ENCODE data around the gene ANP32E.
A peak's percentile ranks its signal among the peaks of the same experiment; 100 is the strongest.
"Not testable (repeated sequence)": the region's sequence is repeated elsewhere in the genome, so short reads cannot be mapped to it uniquely, and the experiment has no call there.

ANP32E gene

DNA sequence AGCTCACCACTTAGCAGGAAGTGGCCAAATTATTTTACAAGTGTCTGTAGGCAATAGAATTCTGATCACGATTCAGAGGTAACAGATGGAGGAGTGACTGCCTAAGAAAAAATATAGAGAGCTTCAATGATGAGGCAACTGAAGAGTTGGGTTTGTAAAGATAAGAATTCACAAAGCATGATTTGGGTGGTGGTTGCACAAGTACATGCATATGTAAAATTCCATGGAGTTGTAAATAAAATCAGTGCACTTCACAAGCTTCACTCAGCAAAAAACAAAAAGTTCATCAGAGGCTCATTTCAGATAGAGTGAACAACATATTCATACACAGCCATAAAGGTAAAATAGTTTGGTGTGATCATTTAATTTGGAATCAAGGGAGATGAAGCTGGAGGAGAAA lies 10.9 kb downstream of the ANP32E start:
- POLR2A ChIA-PET: interaction anchor here (0.6 kb wide), 1 partner anchor 427 kb away, joined by 3 read pairs; no protein-coding TSS in a partner anchor

DNA sequence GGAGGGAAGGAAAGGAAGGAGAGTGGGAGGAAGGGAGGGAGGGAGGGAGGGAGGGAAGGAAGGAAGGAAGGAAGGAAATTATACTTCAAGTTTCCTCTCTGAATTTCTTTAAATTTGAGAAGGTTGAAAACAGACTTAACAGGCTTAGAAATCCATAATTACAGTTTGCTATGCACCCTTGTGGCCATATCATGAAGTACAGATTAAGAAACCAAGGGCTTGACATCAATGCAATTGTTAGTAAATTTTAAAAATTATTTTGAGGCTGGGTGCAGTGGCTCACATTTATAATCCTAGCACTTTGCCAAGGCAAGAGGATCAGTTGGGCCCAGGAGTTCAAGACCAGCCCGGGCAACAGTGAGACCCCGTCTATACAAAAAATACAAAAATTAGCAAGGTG lies 14.4 kb downstream of the ANP32E start:
- ChIA-PET CTCF (no interaction called here), POLR2A (no interaction called here)
- H3K36me3 ChIP-seq (ENCODE audit: control insufficient read depth in 2 of 2, insufficient read depth in 1 of 2, low read length in 2 of 2): peaks cover 55% of the 10 kb centered on the region in 2 experiments

More for the DNA sequence above, 10.9 kb downstream of the ANP32E start:
- TF ChIP-seq ZNF654 (tag by site-specific recombination; IDR thresholded peaks at IDR 0.05; ENCODE audit: low read depth): no peak
- TF ChIP-seq ZNF350 (tag by site-specific recombination; IDR thresholded peaks at IDR 0.05): no peak
- TF ChIP-seq ZNF677 (tag by site-specific recombination; IDR thresholded peaks at IDR 0.05): no peak
- TF ChIP-seq ZEB2 (tag by site-specific recombination; IDR thresholded peaks at IDR 0.05): no peak
- TF ChIP-seq AEBP2 (tag by site-specific recombination; IDR thresholded peaks at IDR 0.05; ENCODE audit: borderline replicate concordance): no peak
- TF ChIP-seq SP7 (tag by site-specific recombination; IDR thresholded peaks at IDR 0.05): no peak
- no peak for TF ChIP-seq MYNN (tag by site-specific recombination; IDR thresholded peaks at IDR 0.05; ENCODE audit: borderline replicate concordance)
- TF ChIP-seq ZNF138 (tag by site-specific recombination; IDR thresholded peaks at IDR 0.05; ENCODE audit: borderline replicate concordance): no peak
- no peak for TF ChIP-seq ZNF501 (tag by site-specific recombination; IDR thresholded peaks at IDR 0.05)
- no peak for TF ChIP-seq PRDM1 (tag by site-specific recombination; IDR thresholded peaks at IDR 0.05)
- TF ChIP-seq ZFP3 (tag by site-specific recombination; IDR thresholded peaks at IDR 0.05; ENCODE audit: low read depth): no peak
- no peak for TF ChIP-seq ZNF394 (tag by site-specific recombination; IDR thresholded peaks at IDR 0.05; ENCODE audit: borderline replicate concordance)
- TF ChIP-seq ZNF211 (tag by site-specific recombination; IDR thresholded peaks at IDR 0.05; ENCODE audit: low read depth): no peak
- no peak for TF ChIP-seq OVOL3 (tag by site-specific recombination; IDR thresholded peaks at IDR 0.05)
- no peak for TF ChIP-seq ZNF549 (tag by site-specific recombination; IDR thresholded peaks at IDR 0.05)
- no peak for TF ChIP-seq KLF9 (tag by site-specific recombination; IDR thresholded peaks at IDR 0.05; ENCODE audit: low read depth)
- TF ChIP-seq KLF10 (tag by site-specific recombination; IDR thresholded peaks at IDR 0.05): no peak
- no peak for TF ChIP-seq SCRT2 (tag by site-specific recombination; IDR thresholded peaks at IDR 0.05)
- H3K36me3 ChIP-seq (ENCODE audit: control insufficient read depth in 2 of 2, insufficient read depth in 1 of 2, low read length in 2 of 2): peaks cover 81 to 82% of the 10 kb centered on the region in 2 experiments
- no peak overlapping the region for H3K27ac ChIP-seq (ENCODE audit: extremely low read depth, low read depth, low read length)
- no peak overlapping the region for H3K4me3 ChIP-seq (ENCODE audit: low read depth, low read length)
- CTCF ChIA-PET: interaction anchor here (0.6 kb wide), 1 partner anchor 56 kb away, joined by 3 read pairs; no protein-coding TSS in a partner anchor
- H3K4me1 ChIP-seq (ENCODE audit: control insufficient read depth, insufficient read depth, low read length): no peaks in the 10 kb centered on the region
- H3K9me3 ChIP-seq (ENCODE audit: control insufficient read depth, insufficient read depth, low read depth, low read length): no peaks in the 10 kb centered on the region

DNA sequence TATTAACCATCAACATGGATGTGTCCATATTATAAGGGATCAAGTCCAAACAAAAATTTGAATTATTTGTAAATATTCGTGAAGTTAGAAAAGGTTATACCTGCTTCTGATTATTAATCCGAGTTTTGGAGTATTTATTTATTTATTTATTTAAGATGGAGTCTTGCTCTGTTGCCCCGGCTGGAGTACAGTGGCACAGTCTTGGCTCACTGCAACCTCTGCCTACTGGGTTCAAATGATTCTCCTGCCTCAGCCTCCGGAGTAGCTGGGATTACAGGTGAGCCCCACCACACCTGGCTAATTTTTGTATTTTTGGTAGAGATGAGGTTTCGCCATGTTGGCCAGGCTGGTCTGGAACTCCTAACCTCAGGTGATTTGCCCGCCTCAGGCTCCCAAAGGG lies 20.1 kb downstream of the ANP32E start:
- POLR2A ChIA-PET; H3K4me3 ChIP-seq (ENCODE audit: low read depth, low read length); CTCF ChIA-PET; H3K27ac ChIP-seq (ENCODE audit: extremely low read depth, low read depth, low read length); H3K4me1 ChIP-seq (ENCODE audit: control insufficient read depth, insufficient read depth, low read length); H3K9me3 ChIP-seq (ENCODE audit: control insufficient read depth, insufficient read depth, low read depth, low read length): not testable (repeated sequence)
- peak; percentile 88 for TF ChIP-seq ZNF121 (tag by site-specific recombination; IDR thresholded peaks at IDR 0.05)
- H3K36me3 ChIP-seq (ENCODE audit: control insufficient read depth in 2 of 2, insufficient read depth in 1 of 2, low read length in 2 of 2): peaks cover 13 to 14% of the 10 kb centered on the region in 2 experiments

More for the DNA sequence above, 14.4 kb downstream of the ANP32E start:
- no peaks in the 10 kb centered on the region for H3K9me3 ChIP-seq (ENCODE audit: control insufficient read depth, insufficient read depth, low read depth, low read length)
- H3K4me1 ChIP-seq (ENCODE audit: control insufficient read depth, insufficient read depth, low read length): no peaks in the 10 kb centered on the region
- no peak overlapping the region for H3K4me3 ChIP-seq (ENCODE audit: low read depth, low read length)
- H3K27ac ChIP-seq (ENCODE audit: extremely low read depth, low read depth, low read length): no peak overlapping the region
- no peak for TF ChIP-seq SETDB1 (IDR thresholded peaks at IDR 0.05; ENCODE audit: insufficient read length, low read length)

Data from HEK293 (cell line).